Activated gamma-delta T cell (primary cell): ENCODE results near the gene DNAAF8.

Experiments used
- DNase-seq: peaks from one replicate; lab custom pipeline; 2025; lab: John Stamatoyannopoulos, UW

Gene DNAAF8

GRCh38 chr16:4695473-4696171 lies 38.7 kb upstream of the DNAAF8 start:
- DNase-seq, result no peak

GRCh38 chr16:4696172-4696904 lies 38.0 kb upstream of the DNAAF8 start:
- no peak for DNase-seq

- no peak for DNase-seq
These were observed 37.2 kb upstream of the DNAAF8 start for GRCh38 chr16:4696905-4697847.

- no peak for DNase-seq
These were observed 36.5 kb upstream of the DNAAF8 start for GRCh38 chr16:4697848-4698291.

- no peak for DNase-seq
These were observed 35.9 kb upstream of the DNAAF8 start for GRCh38 chr16:4698321-4699045.

GRCh38 chr16:4699046-4699556 lies 35.2 kb upstream of the DNAAF8 start:
- DNase-seq, result no peak

- no peak for DNase-seq
These were observed 33.8 kb upstream of the DNAAF8 start for GRCh38 chr16:4700380-4700996.

GRCh38 chr16:4700997-4701743 lies 33.2 kb upstream of the DNAAF8 start:
- DNase-seq, result no peak

GRCh38 chr16:4701791-4702465 lies 32.4 kb upstream of the DNAAF8 start:
- no peak for DNase-seq

GRCh38 chr16:4702466-4702808 lies 31.9 kb upstream of the DNAAF8 start:
- no peak for DNase-seq

- no peak for DNase-seq
These were observed 30.4 kb upstream of the DNAAF8 start for GRCh38 chr16:4703906-4704305.

GRCh38 chr16:4704491-4704890 lies 29.8 kb upstream of the DNAAF8 start:
- no peak for DNase-seq

GRCh38 chr16:4704913-4705312 lies 29.4 kb upstream of the DNAAF8 start:
- no peak for DNase-seq

GRCh38 chr16:4706871-4707270 lies 27.5 kb upstream of the DNAAF8 start:
- no peak for DNase-seq

- no peak for DNase-seq
These were observed 24.9 kb upstream of the DNAAF8 start for GRCh38 chr16:4709481-4709880.

GRCh38 chr16:4713663-4714501 lies 20.5 kb upstream of the DNAAF8 start:
- no peak for DNase-seq

- no peak for DNase-seq
These were observed 19.3 kb upstream of the DNAAF8 start for GRCh38 chr16:4714996-4715395.

GRCh38 chr16:4718466-4718865 lies 15.9 kb upstream of the DNAAF8 start:
- DNase-seq, result no peak
